C4-2B (cell line): ENCODE data around the gene RFNG.
A peak's percentile ranks its signal among the peaks of the same experiment; 100 is the strongest.

ENCODE experiments used
- H3K27ac ChIP-seq: fragments of 450-650 bp; 2 replicates; pipeline ENCODE4 v1.5.1; 2017
- CTCF ChIP-seq: fragments of 450-650 bp; conservative IDR thresholded peaks from 2 replicates; pipeline ENCODE4 v1.5.1; 2017; ENCODE audit warnings: mild to moderate bottlenecking
- ZFX ChIP-seq: fragments of 450-650 bp; IDR thresholded peaks from 2 replicates; pipeline ENCODE4 v1.6.1; 2017

RFNG gene

GRCh38 chr17:82065638-82066303 lies 14.2 kb upstream of the RFNG start, which contains the start of gene DUS1L:
DUS1L (minus strand) TSS chr17:82065804; CDS start chr17:82065059, 745 bp downstream.
- peak within 1 kb of the TSS; percentile 92 for H3K27ac ChIP-seq
- TF ChIP-seq CTCF (no peak), ZFX (peak; percentile 97)

- no peak for TF ChIP-seq CTCF
- no peak for TF ChIP-seq ZFX
- peak overlapping the region; percentile 92 for H3K27ac ChIP-seq
Measured at GRCh38 chr17:82065193-82065637, 13.6 kb upstream of the RFNG start.

- TF ChIP-seq CTCF (no peak), ZFX (no peak)
- peak overlapping the region; percentile 92 for H3K27ac ChIP-seq
Measured at GRCh38 chr17:82064433-82065192, 13.0 kb upstream of the RFNG start.

GRCh38 chr17:82063424-82064415 lies 12.1 kb upstream of the RFNG start:
- H3K27ac ChIP-seq: peak overlapping the region; percentile 92
- TF ChIP-seq ZFX (no peak), CTCF (no peak)

- TF ChIP-seq ZFX (no peak), CTCF (no peak)
- peak overlapping the region; percentile 92 for H3K27ac ChIP-seq
Measured at GRCh38 chr17:82062984-82063368, 11.4 kb upstream of the RFNG start.

- TF ChIP-seq CTCF (no peak), ZFX (no peak)
- H3K27ac ChIP-seq: peak overlapping the region; percentile 92
Measured at GRCh38 chr17:82062076-82062983, 10.7 kb upstream of the RFNG start.
